ENCODE measurements around the gene PCDHGA1.

PCDHGA1 gene

DNA sequence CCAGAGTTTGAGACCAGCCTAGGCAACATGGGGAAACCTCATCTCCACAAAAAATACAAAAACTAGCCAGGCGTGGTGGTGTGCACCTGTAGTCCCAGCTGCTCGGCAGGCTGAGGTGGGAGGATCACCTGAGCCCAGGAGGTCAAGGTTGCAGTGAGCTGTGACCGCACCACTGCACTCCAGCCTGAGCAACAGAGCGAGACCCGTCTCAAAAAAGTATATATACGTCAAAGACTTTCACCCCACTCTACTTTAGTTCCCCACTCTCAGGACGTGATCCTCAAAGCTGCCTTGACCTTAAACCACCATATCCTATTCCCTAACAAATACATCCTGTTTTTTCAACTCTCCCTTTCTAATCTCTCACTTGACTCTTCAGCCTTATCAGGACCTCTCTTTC, 199.6 kb downstream of the PCDHGA1 start:
- no peak for TF ChIP-seq ELF4 (IDR thresholded peaks at IDR 0.05)
- TF ChIP-seq FOXK2 (IDR thresholded peaks at IDR 0.05) = no peak
- no peak for TF ChIP-seq ZNF384 (IDR thresholded peaks at IDR 0.05)
- no peak for TF ChIP-seq LEF1 (IDR thresholded peaks at IDR 0.05; ENCODE audit: borderline replicate concordance)
- TF ChIP-seq FOXA1 (IDR thresholded peaks at IDR 0.05) = no peak
- no peak for TF ChIP-seq ARNT (IDR thresholded peaks at IDR 0.05)
- TF ChIP-seq, protein P1, sequence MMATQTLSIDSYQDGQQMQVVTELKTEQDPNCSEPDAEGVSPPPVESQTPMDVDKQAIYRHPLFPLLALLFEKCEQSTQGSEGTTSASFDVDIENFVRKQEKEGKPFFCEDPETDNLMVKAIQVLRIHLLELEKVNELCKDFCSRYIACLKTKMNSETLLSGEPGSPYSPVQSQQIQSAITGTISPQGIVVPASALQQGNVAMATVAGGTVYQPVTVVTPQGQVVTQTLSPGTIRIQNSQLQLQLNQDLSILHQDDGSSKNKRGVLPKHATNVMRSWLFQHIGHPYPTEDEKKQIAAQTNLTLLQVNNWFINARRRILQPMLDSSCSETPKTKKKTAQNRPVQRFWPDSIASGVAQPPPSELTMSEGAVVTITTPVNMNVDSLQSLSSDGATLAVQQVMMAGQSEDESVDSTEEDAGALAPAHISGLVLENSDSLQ (IDR thresholded peaks at IDR 0.05) = no peak
- TF ChIP-seq SP1 (IDR thresholded peaks at IDR 0.05) = no peak
- no peak for TF ChIP-seq FOXM1 (IDR thresholded peaks at IDR 0.05; ENCODE audit: borderline replicate concordance)
- no peak for TF ChIP-seq TARDBP (IDR thresholded peaks at IDR 0.05)
- DNase-seq (ENCODE audit: extremely low spot score) = no peak
- ChIA-PET POLR2A (no interaction called here), CTCF (no interaction called here)

DNA sequence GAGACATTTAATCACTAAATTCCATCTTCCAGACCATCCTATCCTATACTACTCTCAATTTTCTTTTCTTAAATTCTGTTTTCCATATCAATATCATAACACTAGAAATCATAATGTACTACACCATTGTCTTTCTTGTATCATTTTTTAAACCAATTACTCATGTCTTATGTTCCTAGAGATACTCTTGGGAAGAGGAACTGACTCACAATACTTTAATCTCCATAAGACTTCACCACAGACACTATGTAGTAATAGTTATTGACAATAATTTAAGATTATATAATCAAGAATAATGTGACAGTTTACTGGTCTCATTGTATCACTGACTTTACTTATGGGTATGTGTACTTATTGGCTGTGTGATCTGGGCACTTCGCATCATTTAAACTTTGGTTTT, 202.4 kb downstream of the PCDHGA1 start:
- CTCF ChIA-PET = no interaction called here
- POLR2A ChIA-PET = no interaction called here

DNA sequence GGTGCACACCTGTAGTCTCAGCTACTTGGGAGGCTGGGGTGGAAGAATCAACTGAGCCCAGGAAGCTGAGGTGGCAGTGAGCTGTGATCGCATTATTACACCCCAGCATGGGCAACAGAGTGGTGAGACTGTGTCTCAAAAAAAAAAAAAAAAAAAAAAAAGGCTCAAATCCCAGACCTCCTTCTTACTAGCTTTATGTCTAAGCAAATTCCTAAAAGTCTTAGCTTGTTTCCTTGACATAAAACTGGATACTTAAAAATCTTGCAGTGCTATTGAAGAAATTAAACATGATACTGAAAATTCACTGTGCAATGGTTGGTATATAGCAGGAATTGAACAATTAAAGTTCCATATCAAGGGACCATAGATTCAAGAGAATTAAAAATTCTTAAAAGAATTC, 203.6 kb downstream of the PCDHGA1 start:
- no peak for DNase-seq (ENCODE audit: extremely low spot score)
- TF ChIP-seq L3MBTL2 (conservative IDR thresholded peaks at IDR 0.05) (no peak), TARDBP (IDR thresholded peaks at IDR 0.05) (no peak)
- ChIA-PET POLR2A (no interaction called here), CTCF (interaction anchor here (0.7 to 1.1 kb wide), 3 partner anchors 9 to 113 kb away, joined by 3 to 4 read pairs (median 3); partner anchors contain the start of gene PCDHGA11)

More for the DNA sequence above, 202.4 kb downstream of the PCDHGA1 start:
- no peak for TF ChIP-seq BHLHE40 (IDR thresholded peaks at IDR 0.05; ENCODE audit: borderline replicate concordance)
- no peak for DNase-seq (ENCODE audit: extremely low spot score)

DNA sequence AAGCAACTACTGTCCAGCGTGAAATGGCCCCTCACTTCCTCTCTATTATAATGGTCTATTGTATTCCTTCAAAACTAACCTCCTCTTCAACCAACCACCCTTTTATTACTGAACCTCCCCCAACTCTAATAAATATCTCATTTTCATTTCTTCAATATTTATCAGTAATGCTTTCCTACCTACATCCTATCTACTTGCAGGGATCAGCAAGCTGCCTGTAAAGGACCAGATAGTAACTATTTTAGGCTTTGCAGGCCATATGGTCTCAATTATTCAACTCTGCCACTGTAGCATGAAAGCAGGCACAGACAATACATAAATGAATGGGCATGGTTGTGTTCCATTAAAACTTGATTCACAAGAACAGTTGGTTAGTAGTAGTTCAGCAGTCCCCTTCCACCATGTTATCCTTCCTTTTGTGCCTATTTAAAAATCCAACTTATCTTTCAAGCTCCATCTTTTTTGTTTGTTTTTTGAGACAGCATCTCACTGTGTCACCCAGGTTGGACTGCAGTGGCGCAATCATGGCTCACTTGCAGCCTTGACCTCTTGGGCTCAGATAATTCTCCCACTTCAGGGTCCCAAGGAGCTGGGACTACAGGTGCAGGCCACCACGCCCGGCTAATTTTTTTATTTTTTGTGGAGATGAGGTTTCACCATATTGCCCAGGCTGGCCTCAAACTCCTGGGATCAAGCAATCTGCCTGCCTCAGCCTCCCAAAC, 204.3 kb downstream of the PCDHGA1 start:
- TF ChIP-seq LEF1 (IDR thresholded peaks at IDR 0.05; ENCODE audit: borderline replicate concordance) = no peak
- DNase-seq (ENCODE audit: extremely low spot score) = no peak
- ChIA-PET CTCF (interaction anchor here (0.6 to 1.7 kb wide), 4 partner anchors 10 to 114 kb away, joined by 3 to 4 read pairs (median 4); partner anchors contain the start of gene PCDHGA11), POLR2A (no interaction called here)

DNA sequence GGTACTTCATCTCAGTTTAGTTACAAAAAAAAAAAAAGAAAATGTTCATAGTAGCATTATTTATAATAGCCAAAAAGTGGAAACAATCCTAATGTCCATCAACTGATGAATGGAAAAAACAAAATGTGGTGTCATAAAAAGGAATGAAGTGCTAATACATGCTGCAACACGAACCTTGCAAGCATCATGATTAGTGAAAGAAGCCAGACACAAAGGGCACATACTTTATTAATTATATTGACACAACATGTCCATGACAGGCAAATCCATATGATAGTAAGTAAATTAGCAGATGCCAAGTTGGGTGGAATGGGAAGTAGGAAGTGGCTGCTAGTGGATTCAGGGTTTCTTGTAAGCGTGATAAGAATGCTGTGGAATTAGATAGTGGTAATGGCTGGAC, 212.7 kb downstream of the PCDHGA1 start:
- ChIA-PET CTCF (interaction anchor here (1.7 kb wide), 1 partner anchor 320 kb away, joined by 4 read pairs; the partner anchor contains the start of gene PCDHB14), POLR2A (no interaction called here)
- no peak for DNase-seq (ENCODE audit: extremely low spot score)
- no peak for TF ChIP-seq SP1 (IDR thresholded peaks at IDR 0.05)
- TF ChIP-seq FOXM1 (IDR thresholded peaks at IDR 0.05; ENCODE audit: borderline replicate concordance) = no peak
- TF ChIP-seq TARDBP (IDR thresholded peaks at IDR 0.05) = no peak
- no peak for TF ChIP-seq ZNF384 (IDR thresholded peaks at IDR 0.05)

DNA sequence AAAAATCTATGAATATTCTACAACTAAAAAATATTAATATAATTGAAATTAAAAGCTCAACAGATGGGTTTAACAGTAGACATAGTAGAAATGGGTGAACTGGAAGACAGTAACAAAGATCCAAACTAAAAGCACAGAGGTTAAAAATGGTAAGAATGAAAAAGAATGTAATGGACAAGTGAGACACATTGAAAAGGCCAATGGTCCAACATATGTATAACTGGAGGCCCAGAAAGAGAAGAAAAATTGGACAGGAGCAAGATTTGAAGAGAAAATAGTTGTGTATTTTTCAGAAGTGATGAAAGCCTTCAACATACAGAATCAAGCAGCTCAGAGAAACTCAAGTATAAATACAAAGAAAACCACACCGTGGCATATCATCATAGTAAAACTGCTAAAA, 217.2 kb downstream of the PCDHGA1 start:
- ChIA-PET CTCF (interaction anchor here (0.7 kb wide), 1 partner anchor 23 kb away, joined by 6 read pairs; no protein-coding TSS in a partner anchor), POLR2A (no interaction called here)
- TF ChIP-seq NFRKB (IDR thresholded peaks at IDR 0.05) (no peak), CTBP1 (IDR thresholded peaks at IDR 0.05; ENCODE audit: borderline replicate concordance) (no peak), SP1 (IDR thresholded peaks at IDR 0.05) (no peak), TARDBP (IDR thresholded peaks at IDR 0.05) (no peak), FOXA1 (IDR thresholded peaks at IDR 0.05) (no peak)
- DNase-seq (ENCODE audit: extremely low spot score) = no peak

DNA sequence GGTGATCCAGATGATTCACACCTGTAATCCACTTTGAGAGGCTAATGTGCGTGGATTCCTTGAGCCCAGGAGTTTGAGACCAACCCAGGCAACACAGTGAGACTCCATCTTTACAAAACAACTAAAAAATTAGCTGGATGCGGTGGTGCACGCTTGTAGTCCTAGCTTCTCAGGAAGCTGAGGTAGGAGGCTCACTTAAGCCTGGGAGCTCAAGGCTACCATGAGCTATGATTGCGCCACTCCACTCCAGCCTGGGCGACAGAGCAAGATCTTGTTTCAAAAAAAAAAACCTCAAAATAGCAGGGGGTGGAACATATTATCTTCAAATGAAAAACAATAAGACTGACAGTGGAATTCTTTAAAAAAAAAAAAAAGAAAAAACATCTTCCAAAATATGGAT, 217.6 kb downstream of the PCDHGA1 start:
- ChIA-PET POLR2A (no interaction called here), CTCF (no interaction called here)
- TF ChIP-seq NFRKB (IDR thresholded peaks at IDR 0.05) (no peak), LEF1 (IDR thresholded peaks at IDR 0.05; ENCODE audit: borderline replicate concordance) (no peak), ELF4 (IDR thresholded peaks at IDR 0.05) (no peak), FOXK2 (IDR thresholded peaks at IDR 0.05) (no peak), SP1 (IDR thresholded peaks at IDR 0.05) (no peak), CTBP1 (IDR thresholded peaks at IDR 0.05; ENCODE audit: borderline replicate concordance) (no peak)
- no peak for DNase-seq (ENCODE audit: extremely low spot score)

DNA sequence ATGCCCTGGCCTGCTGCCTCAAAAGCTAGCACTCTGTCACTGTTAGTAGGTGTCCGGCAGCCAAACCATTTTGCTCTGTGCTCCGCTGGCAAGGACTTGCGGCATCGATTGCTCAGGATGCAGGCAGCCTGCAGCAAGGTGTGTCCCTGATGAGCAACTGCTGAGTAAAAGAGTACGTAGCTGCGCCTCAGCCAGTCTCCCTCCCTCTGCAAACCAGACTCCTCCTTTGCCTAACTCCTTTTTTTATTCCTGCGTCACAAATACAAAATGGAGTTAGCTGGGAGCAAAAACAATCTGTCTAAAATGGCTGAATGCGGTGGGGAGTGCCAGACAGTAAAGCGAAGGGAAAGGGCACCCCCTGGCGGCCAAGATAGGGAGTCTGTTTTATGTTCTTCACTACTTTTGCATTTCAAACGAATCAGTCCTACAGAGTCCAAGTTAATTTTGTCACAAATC, 227.4 kb downstream of the PCDHGA1 start:
- DNase-seq (ENCODE audit: extremely low spot score) = peak; percentile 67
- POLR2A ChIA-PET = interaction anchor here (1.0 kb wide), 1 partner anchor 82 kb away, joined by 3 read pairs; the partner anchor contains the start of gene PCDHGC3
- TF ChIP-seq SP1 (IDR thresholded peaks at IDR 0.05) = no peak
- TF ChIP-seq FOXM1 (IDR thresholded peaks at IDR 0.05; ENCODE audit: borderline replicate concordance) = no peak
- CTCF ChIA-PET = interaction anchor here (0.6 to 1.8 kb wide), 9 partner anchors 10 to 409 kb away, joined by 3 to 15 read pairs (median 4); partner anchors contain the start of genes PCDHB14, PCDHB15, PCDHGA11 and PCDHGA2

DNA sequence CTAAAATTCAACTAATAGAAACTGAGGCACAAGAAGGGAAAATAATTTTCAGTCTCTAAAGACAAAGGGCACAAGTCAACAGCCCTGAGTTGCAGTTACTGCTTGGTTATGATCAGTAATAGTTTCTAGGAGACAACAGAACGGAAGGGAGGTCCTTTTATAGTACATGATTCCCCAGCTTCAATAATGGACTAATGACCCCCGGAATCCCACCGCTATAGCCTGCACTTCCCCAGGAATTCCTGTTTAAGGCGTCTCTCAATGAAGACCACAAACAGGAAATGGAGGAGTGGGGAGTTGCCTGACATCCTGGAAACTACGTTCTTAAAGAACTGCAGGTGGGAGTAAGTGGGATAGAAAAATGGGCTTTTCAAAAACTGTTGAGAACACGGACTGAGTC, 227.8 kb downstream of the PCDHGA1 start:
- DNase-seq (ENCODE audit: extremely low spot score) = no peak
- TF ChIP-seq L3MBTL2 (conservative IDR thresholded peaks at IDR 0.05) (no peak), HDGF (IDR thresholded peaks at IDR 0.05; ENCODE audit: borderline replicate concordance) (no peak), ZNF384 (IDR thresholded peaks at IDR 0.05) (no peak), SUZ12 (IDR thresholded peaks at IDR 0.05) (no peak)
- ChIA-PET CTCF (interaction anchor here (0.6 to 1.8 kb wide), 7 partner anchors 10 to 335 kb away, joined by 3 to 15 read pairs (median 5); partner anchors contain the start of genes PCDHB14, PCDHGA11, PCDHGA2 and PCDHGB7), POLR2A (interaction anchor here (1.0 kb wide), 1 partner anchor 82 kb away, joined by 3 read pairs; the partner anchor contains the start of gene PCDHGC3)

Data from HEK293T (cell line).